ENCODE data around the gene PTPRN2.
A peak's percentile ranks its signal among the peaks of the same experiment; 100 is the strongest.

PTPRN2 gene

DNA sequence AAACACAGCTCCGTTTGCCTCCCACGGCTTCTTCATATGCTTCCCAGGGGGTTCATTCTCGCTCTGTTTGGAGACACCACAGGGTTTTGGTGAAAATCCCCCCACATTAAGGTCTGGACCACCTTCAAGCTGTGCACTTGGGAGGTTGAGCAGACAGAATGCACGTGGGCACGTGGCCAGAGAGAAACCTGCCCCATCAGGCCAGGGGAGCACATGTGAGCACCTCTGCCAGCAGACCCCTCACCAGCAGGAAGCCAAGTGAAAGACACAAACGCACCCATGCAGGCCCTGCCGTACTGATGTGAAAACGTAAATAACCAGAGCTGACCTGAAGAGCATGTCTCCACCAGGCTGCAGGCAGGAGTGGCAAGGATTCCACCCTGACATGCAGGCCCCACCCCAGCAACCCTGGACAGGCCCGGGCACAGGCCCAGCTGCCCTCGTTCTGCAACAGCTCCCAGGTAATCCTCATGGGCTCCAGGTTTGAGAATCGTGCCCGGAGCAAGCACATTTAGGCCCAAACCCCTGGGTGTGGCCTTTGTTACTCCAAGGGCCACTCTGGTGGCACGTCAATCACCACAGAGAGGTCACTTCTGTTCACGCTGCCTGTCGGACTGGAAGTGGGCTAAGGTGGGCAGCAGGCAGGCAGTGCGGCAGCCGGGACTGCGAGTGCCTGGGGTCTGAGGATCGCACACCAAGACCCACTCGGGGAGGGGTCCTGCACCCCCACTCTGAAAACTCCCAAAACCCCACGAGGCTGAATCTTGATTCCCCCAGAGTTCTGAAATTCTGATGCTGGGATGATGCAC is 184.4 kb downstream of the PTPRN2 start:
- Histone ChIP-seq H3K4me2 (ENCODE audit: low read length) (no peak overlapping the region), H3K9ac (ENCODE audit: low read length) (no peak overlapping the region), H4K8ac (ENCODE audit: low read depth, low read length) (no peak overlapping the region), H3K23ac (ENCODE audit: low read length) (no peak overlapping the region), H3K79me2 (ENCODE audit: control insufficient read depth, insufficient read depth, low read length) (no peaks in the 10 kb centered on the region), H3K4ac (ENCODE audit: low read depth, low read length) (no peak overlapping the region), H3K27ac (ENCODE audit: low read depth, low read length) (no peak overlapping the region), H4K5ac (ENCODE audit: low read length) (no peak overlapping the region), H3K79me1 (ENCODE audit: low read length) (no peaks in the 10 kb centered on the region), H2BK5ac (ENCODE audit: low read length) (no peak overlapping the region), H3K4me3 (ENCODE audit: low read length) (no peak overlapping the region), H3K4me1 (ENCODE audit: control insufficient read depth, low read depth, low read length) (no peaks in the 10 kb centered on the region), H2BK15ac (replicated peaks; ENCODE audit: low read depth) (no peak overlapping the region), H3K56ac (ENCODE audit: low read length) (no peak overlapping the region), H3K18ac (ENCODE audit: low read length) (no peak overlapping the region), H2AK5ac (ENCODE audit: low read length) (no peak overlapping the region), H3K27me3 (ENCODE audit: insufficient read depth, low read length, poor library complexity) (no peaks in the 10 kb centered on the region), H3K36me3 (ENCODE audit: control insufficient read depth, insufficient read depth, low read length) (no peaks in the 10 kb centered on the region), H2BK120ac (ENCODE audit: low read depth, low read length) (no peak overlapping the region)
- no peak for DNase-seq
- no CpG with 5 or more reads among the region's 21 CpGs for WGBS (ENCODE audit: extremely low coverage, insufficient coverage, low lambda C conversion rate)

DNA sequence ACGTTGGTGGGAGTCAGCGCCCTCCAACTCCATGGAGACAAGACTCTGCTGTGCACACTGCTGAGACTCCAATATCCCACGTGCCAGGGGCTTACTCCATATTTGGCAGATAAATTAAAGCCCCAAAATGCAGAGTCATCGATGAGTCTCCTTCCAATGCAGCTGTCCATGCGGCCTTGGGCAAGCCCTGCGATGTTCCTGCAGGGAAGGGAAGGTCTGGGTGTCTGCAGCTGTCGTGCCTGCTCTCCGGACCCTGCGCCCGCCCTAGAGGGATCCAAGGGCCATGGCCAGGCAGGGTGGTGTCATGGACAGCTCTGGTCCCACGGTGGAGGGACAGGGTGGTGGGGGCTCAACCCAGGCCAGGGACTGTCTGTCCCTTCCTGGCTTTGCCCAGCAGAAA is 185.2 kb downstream of the PTPRN2 start:
- Histone ChIP-seq H4K8ac (ENCODE audit: low read depth, low read length) (no peak overlapping the region), H3K18ac (ENCODE audit: low read length) (no peak overlapping the region), H3K9ac (ENCODE audit: low read length) (no peak overlapping the region), H2BK15ac (replicated peaks; ENCODE audit: low read depth) (no peak overlapping the region), H3K23ac (ENCODE audit: low read length) (peak overlapping the region; percentile 45), H3K27me3 (ENCODE audit: insufficient read depth, low read length, poor library complexity) (no peaks in the 10 kb centered on the region), H3K79me2 (ENCODE audit: control insufficient read depth, insufficient read depth, low read length) (no peaks in the 10 kb centered on the region), H3K4ac (ENCODE audit: low read depth, low read length) (no peak overlapping the region), H2BK120ac (ENCODE audit: low read depth, low read length) (no peak overlapping the region), H2BK5ac (ENCODE audit: low read length) (no peak overlapping the region), H3K79me1 (ENCODE audit: low read length) (no peaks in the 10 kb centered on the region), H3K56ac (ENCODE audit: low read length) (no peak overlapping the region), H2AK5ac (ENCODE audit: low read length) (no peak overlapping the region), H3K27ac (ENCODE audit: low read depth, low read length) (no peak overlapping the region), H4K5ac (ENCODE audit: low read length) (no peak overlapping the region), H3K4me2 (ENCODE audit: low read length) (no peak overlapping the region), H3K4me3 (ENCODE audit: low read length) (no peak overlapping the region), H3K36me3 (ENCODE audit: control insufficient read depth, insufficient read depth, low read length) (no peaks in the 10 kb centered on the region), H3K4me1 (ENCODE audit: control insufficient read depth, low read depth, low read length) (no peaks in the 10 kb centered on the region)
- DNase-seq = no peak
- no CpG with 5 or more reads among the region's 11 CpGs for WGBS (ENCODE audit: extremely low coverage, insufficient coverage, low lambda C conversion rate)

DNA sequence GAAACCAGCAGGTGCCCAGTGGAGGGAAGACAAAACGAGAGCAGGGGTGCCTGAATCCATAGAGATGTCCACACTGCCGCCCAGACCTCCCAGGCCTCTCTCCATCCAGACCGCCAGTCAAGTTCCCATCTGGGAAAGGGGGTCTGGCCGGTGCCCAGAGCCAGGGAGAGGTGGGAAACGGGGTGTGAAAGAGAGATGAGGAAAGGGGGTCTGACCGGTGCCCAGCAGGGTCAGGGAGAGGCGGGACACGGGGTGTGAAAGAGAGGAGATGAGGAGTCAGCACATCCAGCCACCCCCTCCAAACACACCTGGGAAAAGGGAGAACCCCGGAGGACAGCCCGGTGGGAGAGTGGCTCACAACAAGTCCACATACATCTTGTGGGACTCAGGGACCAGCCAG is 185.8 kb downstream of the PTPRN2 start:
- H3K9ac ChIP-seq (ENCODE audit: low read length) = no peak overlapping the region

DNA sequence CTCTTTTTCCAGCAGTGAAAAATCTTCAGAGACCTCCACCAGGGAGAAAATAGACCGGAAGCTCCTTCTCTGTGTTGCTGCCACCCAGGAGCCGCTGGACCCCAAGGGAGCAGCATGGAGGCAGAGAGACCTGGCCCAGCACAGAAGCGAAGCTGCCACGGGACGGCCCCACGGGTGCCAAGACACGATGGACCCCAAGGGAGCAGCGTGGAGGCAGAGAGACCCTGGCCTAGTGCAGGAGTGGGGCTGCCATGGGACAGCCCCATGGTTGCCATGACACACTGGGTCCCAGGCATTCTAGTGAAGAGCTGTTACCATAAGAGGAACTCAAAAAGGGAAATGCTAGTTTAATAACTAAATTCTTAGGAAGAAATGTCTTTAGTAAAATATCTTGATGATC is 186.3 kb downstream of the PTPRN2 start:
- Histone ChIP-seq H3K4me2 (ENCODE audit: low read length) (no peak overlapping the region), H3K4me1 (ENCODE audit: control insufficient read depth, low read depth, low read length) (no peaks in the 10 kb centered on the region), H4K5ac (ENCODE audit: low read length) (no peak overlapping the region), H3K56ac (ENCODE audit: low read length) (no peak overlapping the region), H2BK15ac (replicated peaks; ENCODE audit: low read depth) (no peak overlapping the region), H4K8ac (ENCODE audit: low read depth, low read length) (no peak overlapping the region), H3K9ac (ENCODE audit: low read length) (no peak overlapping the region), H3K36me3 (ENCODE audit: control insufficient read depth, insufficient read depth, low read length) (no peaks in the 10 kb centered on the region), H3K4ac (ENCODE audit: low read depth, low read length) (no peak overlapping the region), H3K4me3 (ENCODE audit: low read length) (no peak overlapping the region), H2BK120ac (ENCODE audit: low read depth, low read length) (no peak overlapping the region), H3K23ac (ENCODE audit: low read length) (no peak overlapping the region), H3K27ac (ENCODE audit: low read depth, low read length) (no peak overlapping the region), H2BK5ac (ENCODE audit: low read length) (no peak overlapping the region), H3K27me3 (ENCODE audit: insufficient read depth, low read length, poor library complexity) (no peaks in the 10 kb centered on the region), H3K79me2 (ENCODE audit: control insufficient read depth, insufficient read depth, low read length) (no peaks in the 10 kb centered on the region), H2AK5ac (ENCODE audit: low read length) (no peak overlapping the region), H3K79me1 (ENCODE audit: low read length) (no peaks in the 10 kb centered on the region), H3K18ac (ENCODE audit: low read length) (no peak overlapping the region)
- WGBS (ENCODE audit: extremely low coverage, insufficient coverage, low lambda C conversion rate) = no CpG with 5 or more reads among the region's 8 CpGs
- DNase-seq = no peak

More for the DNA sequence above, 185.8 kb downstream of the PTPRN2 start:
- no peaks in the 10 kb centered on the region for H3K4me1 ChIP-seq (ENCODE audit: control insufficient read depth, low read depth, low read length)
- H3K56ac ChIP-seq (ENCODE audit: low read length) = no peak overlapping the region
- H4K8ac ChIP-seq (ENCODE audit: low read depth, low read length) = no peak overlapping the region
- H2BK5ac ChIP-seq (ENCODE audit: low read length) = no peak overlapping the region
- H4K5ac ChIP-seq (ENCODE audit: low read length) = no peak overlapping the region
- no peaks in the 10 kb centered on the region for H3K79me1 ChIP-seq (ENCODE audit: low read length)
- no peaks in the 10 kb centered on the region for H3K36me3 ChIP-seq (ENCODE audit: control insufficient read depth, insufficient read depth, low read length)
- no peaks in the 10 kb centered on the region for H3K27me3 ChIP-seq (ENCODE audit: insufficient read depth, low read length, poor library complexity)
- H2AK5ac ChIP-seq (ENCODE audit: low read length) = no peak overlapping the region
- no CpG with 5 or more reads among the region's 10 CpGs for WGBS (ENCODE audit: extremely low coverage, insufficient coverage, low lambda C conversion rate)
- no peak overlapping the region for H3K4me2 ChIP-seq (ENCODE audit: low read length)
- H2BK120ac ChIP-seq (ENCODE audit: low read depth, low read length) = no peak overlapping the region
- H3K23ac ChIP-seq (ENCODE audit: low read length) = no peak overlapping the region
- H3K4ac ChIP-seq (ENCODE audit: low read depth, low read length) = no peak overlapping the region
- no peak overlapping the region for H2BK15ac ChIP-seq (replicated peaks; ENCODE audit: low read depth)
- H3K18ac ChIP-seq (ENCODE audit: low read length) = no peak overlapping the region
- H3K79me2 ChIP-seq (ENCODE audit: control insufficient read depth, insufficient read depth, low read length) = no peaks in the 10 kb centered on the region
- H3K27ac ChIP-seq (ENCODE audit: low read depth, low read length) = no peak overlapping the region
- no peak for DNase-seq
- no peak overlapping the region for H3K4me3 ChIP-seq (ENCODE audit: low read length)

DNA sequence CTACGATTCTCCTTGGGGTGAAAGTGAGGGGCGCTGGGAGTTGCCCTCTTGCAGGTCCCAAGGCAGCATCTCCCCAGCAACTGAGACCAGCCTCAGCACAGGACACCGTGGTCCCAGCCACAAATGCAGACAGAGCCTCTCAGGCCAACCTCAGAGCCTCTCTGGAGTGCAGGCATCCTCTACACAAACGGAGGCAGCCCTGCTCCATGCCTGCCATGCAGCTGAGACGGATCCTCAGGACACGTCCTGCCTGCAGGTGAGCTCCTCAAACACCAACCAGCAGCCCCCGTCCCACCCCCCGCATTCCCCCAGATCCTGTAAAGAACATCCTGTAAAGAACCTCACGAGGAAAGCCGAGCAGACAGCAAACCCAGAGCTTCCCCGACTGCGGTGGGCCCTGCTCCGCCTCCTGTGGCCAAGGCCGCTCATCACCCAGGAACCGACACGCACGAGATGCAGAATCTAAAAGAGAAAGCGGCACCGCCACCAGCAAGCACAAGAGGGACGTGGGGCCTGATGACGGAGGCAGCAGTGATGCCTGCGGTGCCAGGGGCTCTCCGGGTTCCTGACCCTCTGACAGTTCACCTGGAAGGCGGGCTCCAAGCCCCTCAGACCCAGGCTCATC is 186.9 kb downstream of the PTPRN2 start:
- H3K18ac ChIP-seq (ENCODE audit: low read length) = no peak overlapping the region
- no peaks in the 10 kb centered on the region for H3K79me1 ChIP-seq (ENCODE audit: low read length)
- H2BK5ac ChIP-seq (ENCODE audit: low read length) = no peak overlapping the region
- no peak overlapping the region for H3K56ac ChIP-seq (ENCODE audit: low read length)
- no peak overlapping the region for H3K23ac ChIP-seq (ENCODE audit: low read length)
- H3K4me1 ChIP-seq (ENCODE audit: control insufficient read depth, low read depth, low read length) = no peaks in the 10 kb centered on the region
- no CpG with 5 or more reads among the region's 24 CpGs for WGBS (ENCODE audit: extremely low coverage, insufficient coverage, low lambda C conversion rate)
- no peak overlapping the region for H2BK120ac ChIP-seq (ENCODE audit: low read depth, low read length)
- H2AK5ac ChIP-seq (ENCODE audit: low read length) = no peak overlapping the region
- H3K27me3 ChIP-seq (ENCODE audit: insufficient read depth, low read length, poor library complexity) = no peaks in the 10 kb centered on the region
- no peaks in the 10 kb centered on the region for H3K79me2 ChIP-seq (ENCODE audit: control insufficient read depth, insufficient read depth, low read length)
- H3K27ac ChIP-seq (ENCODE audit: low read depth, low read length) = no peak overlapping the region
- DNase-seq = no peak
- H3K4me3 ChIP-seq (ENCODE audit: low read length) = no peak overlapping the region
- no peak overlapping the region for H3K4ac ChIP-seq (ENCODE audit: low read depth, low read length)
- no peak overlapping the region for H2BK15ac ChIP-seq (replicated peaks; ENCODE audit: low read depth)
- no peak overlapping the region for H3K9ac ChIP-seq (ENCODE audit: low read length)
- no peak overlapping the region for H4K8ac ChIP-seq (ENCODE audit: low read depth, low read length)
- no peak overlapping the region for H3K4me2 ChIP-seq (ENCODE audit: low read length)
- H3K36me3 ChIP-seq (ENCODE audit: control insufficient read depth, insufficient read depth, low read length) = no peaks in the 10 kb centered on the region
- H4K5ac ChIP-seq (ENCODE audit: low read length) = no peak overlapping the region
